ENCODE data around the gene TACR1. TPM values are rescaled to one million over a fixed set of nuclear protein-coding genes. Genes with fewer than 3 reads are reported as not detected.
A peak's percentile ranks its signal among the peaks of the same experiment; 100 is the strongest.

The TACR1 gene
- total RNA-seq, 4 donors from 2014 or later, result 1.1 to 5.6 TPM; not detected in 2

DNA sequence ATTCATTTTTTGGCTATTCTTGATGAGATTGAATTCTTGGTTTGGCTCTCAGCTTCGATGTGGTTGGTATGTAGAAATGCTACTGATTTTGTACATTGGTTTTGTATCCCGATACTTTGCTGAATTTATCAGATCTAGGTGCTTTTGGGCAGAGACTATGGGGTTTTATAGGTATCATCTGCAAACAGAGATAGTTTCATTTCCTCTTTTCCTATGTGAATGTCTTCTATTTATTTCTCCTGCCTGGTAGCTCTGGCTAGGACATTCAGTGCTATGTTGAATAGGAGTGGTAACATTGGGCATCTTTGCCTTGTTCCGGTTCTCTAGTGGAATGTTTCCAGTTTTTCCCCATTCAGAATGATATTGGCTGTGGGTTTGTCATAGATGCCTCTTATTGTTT lies 5.5 kb upstream of the TACR1 start:
- Histone ChIP-seq H3K4me3 (no peak overlapping the region), H3K27me3 (no peaks in the 10 kb centered on the region), H3K27ac (no peak overlapping the region), H3K9me3 (no peaks in the 10 kb centered on the region), H3K4me1 (peaks cover 0 to 14% (median 4%) of the 10 kb centered on the region in 4 donors), H3K36me3 (no peaks in the 10 kb centered on the region)
- DNase-seq, result no peak
- TF ChIP-seq POLR2A (IDR thresholded peaks at IDR 0.05), result no peak
- TF ChIP-seq, protein P1, sequence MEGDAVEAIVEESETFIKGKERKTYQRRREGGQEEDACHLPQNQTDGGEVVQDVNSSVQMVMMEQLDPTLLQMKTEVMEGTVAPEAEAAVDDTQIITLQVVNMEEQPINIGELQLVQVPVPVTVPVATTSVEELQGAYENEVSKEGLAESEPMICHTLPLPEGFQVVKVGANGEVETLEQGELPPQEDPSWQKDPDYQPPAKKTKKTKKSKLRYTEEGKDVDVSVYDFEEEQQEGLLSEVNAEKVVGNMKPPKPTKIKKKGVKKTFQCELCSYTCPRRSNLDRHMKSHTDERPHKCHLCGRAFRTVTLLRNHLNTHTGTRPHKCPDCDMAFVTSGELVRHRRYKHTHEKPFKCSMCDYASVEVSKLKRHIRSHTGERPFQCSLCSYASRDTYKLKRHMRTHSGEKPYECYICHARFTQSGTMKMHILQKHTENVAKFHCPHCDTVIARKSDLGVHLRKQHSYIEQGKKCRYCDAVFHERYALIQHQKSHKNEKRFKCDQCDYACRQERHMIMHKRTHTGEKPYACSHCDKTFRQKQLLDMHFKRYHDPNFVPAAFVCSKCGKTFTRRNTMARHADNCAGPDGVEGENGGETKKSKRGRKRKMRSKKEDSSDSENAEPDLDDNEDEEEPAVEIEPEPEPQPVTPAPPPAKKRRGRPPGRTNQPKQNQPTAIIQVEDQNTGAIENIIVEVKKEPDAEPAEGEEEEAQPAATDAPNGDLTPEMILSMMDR (IDR thresholded peaks at IDR 0.05), result no peak

DNA sequence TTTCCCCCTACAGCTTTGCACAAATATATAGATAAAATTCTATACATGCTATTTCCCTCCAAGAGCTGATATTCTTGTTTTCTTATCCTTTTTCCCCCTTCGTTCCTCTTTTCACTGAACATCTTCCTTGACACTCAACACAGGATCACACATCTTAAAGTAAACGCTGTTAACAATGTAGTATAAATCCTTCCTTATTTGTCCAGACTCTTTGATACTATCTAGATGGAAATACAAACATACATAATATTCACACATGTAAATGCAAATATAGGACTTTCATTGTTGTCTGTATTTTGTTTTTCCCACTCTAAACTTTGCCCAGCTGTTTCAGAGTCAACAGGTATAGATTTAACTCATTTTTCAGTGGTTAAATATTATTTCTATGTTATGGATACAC lies 3.0 kb upstream of the TACR1 start:
- TF ChIP-seq, protein P1 (IDR thresholded peaks at IDR 0.05), result no peak
- TF ChIP-seq POLR2A (IDR thresholded peaks at IDR 0.05), result no peak
- Histone ChIP-seq H3K27ac (no peak overlapping the region), H3K36me3 (no peaks in the 10 kb centered on the region), H3K9me3 (no peaks in the 10 kb centered on the region), H3K27me3 (no peaks in the 10 kb centered on the region), H3K4me3 (no peak overlapping the region), H3K4me1 (peaks cover 0 to 19% (median 7%) of the 10 kb centered on the region in 4 donors)
- DNase-seq, result no peak

- Histone ChIP-seq H3K4me3 (peak overlapping the region in 2 of 4 donors; percentile 37 to 42), H3K4me1 (peaks cover 0 to 19% (median 7%) of the 10 kb centered on the region in 4 donors), H3K27ac (no peak overlapping the region), H3K27me3 (no peaks in the 10 kb centered on the region), H3K9me3 (no peaks in the 10 kb centered on the region), H3K36me3 (no peaks in the 10 kb centered on the region)
- no peak for TF ChIP-seq POLR2A (IDR thresholded peaks at IDR 0.05)
- TF ChIP-seq, protein P1 (IDR thresholded peaks at IDR 0.05), result no peak
- no peak for DNase-seq
Measured at GRCh38 chr2:75200140-75201096, 1.1 kb upstream of the TACR1 start.

- Histone ChIP-seq H3K36me3 (no peaks in the 10 kb centered on the region), H3K4me1 (peaks cover 0 to 9% (median 6%) of the 10 kb centered on the region in 4 donors), H3K9me3 (no peaks in the 10 kb centered on the region), H3K4me3 (no peak overlapping the region), H3K27me3 (no peaks in the 10 kb centered on the region), H3K27ac (no peak overlapping the region)
- TF ChIP-seq POLR2A (IDR thresholded peaks at IDR 0.05), result no peak
- TF ChIP-seq, protein P1 (IDR thresholded peaks at IDR 0.05), result no peak
- DNase-seq, result no peak
Measured at GRCh38 chr2:75195076-75195691, 4.1 kb downstream of the TACR1 start.

- DNase-seq, result no peak
- Histone ChIP-seq H3K27ac (no peak overlapping the region), H3K9me3 (no peaks in the 10 kb centered on the region), H3K36me3 (no peaks in the 10 kb centered on the region), H3K27me3 (no peaks in the 10 kb centered on the region), H3K4me3 (no peak overlapping the region), H3K4me1 (peaks cover 0 to 3% (median under 1%) of the 10 kb centered on the region in 4 donors)
- TF ChIP-seq POLR2A (IDR thresholded peaks at IDR 0.05), result no peak
- TF ChIP-seq, protein P1 (IDR thresholded peaks at IDR 0.05), result no peak
Measured at GRCh38 chr2:75194184-75194868, 5.0 kb downstream of the TACR1 start.

All from Peyer's patch (tissue), 4 donors.